Activated CD4-positive, alpha-beta T cell treated with anti-CD3 and anti-CD28 coated beads for 1 hour (primary cell): Measurements from ENCODE around the gene CHID1.

ENCODE experiments used
- DNase-seq: peaks from one replicate; pipeline ENCODE4 v3.0.0-alpha.2; 2020

Gene CHID1

GRCh38 chr11:845872-846495 is 64.6 kb downstream of the CHID1 start:
- DNase-seq = no peak

GRCh38 chr11:844693-845644 is 65.6 kb downstream of the CHID1 start:
- no peak for DNase-seq

DNA sequence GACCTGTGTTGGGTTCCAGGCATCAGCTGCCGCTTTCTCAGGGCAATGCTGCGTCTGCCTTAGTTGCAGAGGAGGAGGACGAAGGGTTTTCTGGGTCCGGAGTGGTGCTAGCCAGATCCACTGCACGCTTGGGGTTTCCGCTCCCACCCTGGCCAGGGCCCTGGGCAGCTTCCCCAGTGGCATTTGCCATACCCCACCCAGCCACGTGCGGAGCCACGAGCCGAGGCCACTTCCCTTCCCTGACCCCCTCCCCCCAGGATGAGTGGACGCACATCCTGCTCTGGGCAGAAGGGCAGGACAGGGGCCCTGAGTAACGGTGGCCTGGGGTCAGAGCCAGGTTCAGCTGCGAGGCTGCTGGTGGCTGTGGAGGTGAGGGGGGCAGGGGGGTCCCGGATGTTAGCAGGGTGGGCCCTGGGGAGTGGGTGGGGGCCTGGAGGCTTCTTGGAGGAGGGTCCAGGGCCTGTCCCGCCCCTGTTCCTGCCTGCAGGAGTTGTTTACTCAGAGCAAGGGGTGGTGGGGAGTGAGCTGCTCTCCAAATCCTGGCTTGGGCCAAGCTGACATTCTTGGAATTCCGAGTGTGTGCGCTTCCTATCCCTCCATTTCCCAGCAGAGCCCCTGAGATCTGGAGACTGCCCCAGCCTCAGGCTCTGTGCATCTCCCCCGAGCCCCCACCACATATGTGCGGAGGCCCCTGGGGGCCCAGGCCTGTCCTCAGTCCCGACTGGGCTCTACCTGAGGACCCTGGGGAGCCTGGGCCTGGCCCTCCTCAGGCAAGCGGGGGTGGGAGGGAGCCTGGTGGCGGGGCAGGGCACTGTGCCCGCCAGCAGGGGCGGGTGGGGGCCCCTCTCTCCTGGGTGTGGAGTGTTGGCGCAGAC is 66.6 kb downstream of the CHID1 start:
- no peak for DNase-seq

- no peak for DNase-seq
These were observed 67.4 kb downstream of the CHID1 start for GRCh38 chr11:843086-843734.

DNA sequence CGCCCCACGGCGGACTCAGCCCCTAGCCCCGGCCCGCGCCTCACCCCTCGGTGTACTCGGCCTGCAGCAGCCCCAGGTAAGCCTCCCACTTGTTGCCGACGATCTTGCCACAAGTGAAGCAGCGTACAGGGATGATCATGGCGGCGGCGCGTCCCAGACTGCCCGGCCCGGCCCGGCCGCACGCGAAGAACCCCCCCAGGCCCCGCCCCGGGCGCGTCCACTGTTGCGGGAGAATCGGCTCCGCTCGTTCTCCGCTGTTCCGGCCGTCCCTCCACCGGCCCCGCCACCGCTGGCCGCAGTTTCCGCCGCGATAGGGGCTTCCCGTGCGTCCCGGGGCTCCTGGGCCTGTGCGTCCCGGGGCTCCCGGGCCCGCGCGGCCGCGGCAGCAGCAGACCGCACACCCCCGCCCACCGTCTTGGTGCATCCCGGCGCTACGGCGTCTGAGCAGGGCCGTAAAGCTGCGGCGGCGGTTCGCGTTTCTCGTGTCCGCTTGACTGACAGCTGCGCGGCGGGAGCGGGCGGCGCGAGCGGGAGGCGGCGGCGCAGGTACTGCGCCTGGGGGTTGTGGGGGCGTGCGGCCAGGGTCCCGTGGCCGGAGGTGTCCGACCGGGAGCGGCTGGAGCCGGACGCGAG is 68.1 kb downstream of the CHID1 start, which contains the start of the genes POLR2L and TSPAN4:
TSS of gene POLR2L (minus strand) at position 160 of the 633 bp plus-strand sequence. CDS start at position 139, 21 bp downstream.
TSS of gene TSPAN4 (plus strand) at position 483 of the 633 bp plus-strand sequence. CDS start 7,453 bp downstream, outside the sequence.
- peak; percentile 78 for DNase-seq

GRCh38 chr11:841981-842369 is 68.6 kb downstream of the CHID1 start:
- no peak for DNase-seq

- DNase-seq = no peak
These were observed 70.6 kb downstream of the CHID1 start for GRCh38 chr11:839875-840617.

- DNase-seq = no peak
These were observed 71.4 kb downstream of the CHID1 start for GRCh38 chr11:839280-839623.

- no peak for DNase-seq
These were observed 72.0 kb downstream of the CHID1 start for GRCh38 chr11:838441-839279.

GRCh38 chr11:837990-838307 is 72.7 kb downstream of the CHID1 start:
- DNase-seq = no peak

- no peak for DNase-seq
These were observed 73.2 kb downstream of the CHID1 start for GRCh38 chr11:837189-837989.

DNA sequence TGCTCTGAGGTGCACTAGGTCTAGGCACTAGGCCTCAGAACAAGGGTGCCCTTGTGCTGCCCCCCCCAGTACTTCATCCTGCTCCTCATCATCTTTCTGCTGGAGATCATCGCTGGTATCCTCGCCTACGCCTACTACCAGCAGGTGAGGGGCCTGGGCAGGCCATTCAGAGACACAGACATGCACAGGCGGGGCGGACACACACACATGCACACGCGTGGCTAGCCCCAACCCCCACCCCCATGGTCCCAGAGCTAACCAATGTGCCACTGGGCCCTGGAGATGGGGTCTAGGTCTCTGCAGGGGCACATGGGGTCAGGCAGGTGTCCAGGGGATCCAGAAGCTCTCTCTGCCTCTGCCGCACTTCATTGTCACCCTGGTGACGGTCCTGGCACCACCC is 73.9 kb downstream of the CHID1 start:
- DNase-seq = no peak

GRCh38 chr11:836274-836673 is 74.3 kb downstream of the CHID1 start:
- no peak for DNase-seq

DNA sequence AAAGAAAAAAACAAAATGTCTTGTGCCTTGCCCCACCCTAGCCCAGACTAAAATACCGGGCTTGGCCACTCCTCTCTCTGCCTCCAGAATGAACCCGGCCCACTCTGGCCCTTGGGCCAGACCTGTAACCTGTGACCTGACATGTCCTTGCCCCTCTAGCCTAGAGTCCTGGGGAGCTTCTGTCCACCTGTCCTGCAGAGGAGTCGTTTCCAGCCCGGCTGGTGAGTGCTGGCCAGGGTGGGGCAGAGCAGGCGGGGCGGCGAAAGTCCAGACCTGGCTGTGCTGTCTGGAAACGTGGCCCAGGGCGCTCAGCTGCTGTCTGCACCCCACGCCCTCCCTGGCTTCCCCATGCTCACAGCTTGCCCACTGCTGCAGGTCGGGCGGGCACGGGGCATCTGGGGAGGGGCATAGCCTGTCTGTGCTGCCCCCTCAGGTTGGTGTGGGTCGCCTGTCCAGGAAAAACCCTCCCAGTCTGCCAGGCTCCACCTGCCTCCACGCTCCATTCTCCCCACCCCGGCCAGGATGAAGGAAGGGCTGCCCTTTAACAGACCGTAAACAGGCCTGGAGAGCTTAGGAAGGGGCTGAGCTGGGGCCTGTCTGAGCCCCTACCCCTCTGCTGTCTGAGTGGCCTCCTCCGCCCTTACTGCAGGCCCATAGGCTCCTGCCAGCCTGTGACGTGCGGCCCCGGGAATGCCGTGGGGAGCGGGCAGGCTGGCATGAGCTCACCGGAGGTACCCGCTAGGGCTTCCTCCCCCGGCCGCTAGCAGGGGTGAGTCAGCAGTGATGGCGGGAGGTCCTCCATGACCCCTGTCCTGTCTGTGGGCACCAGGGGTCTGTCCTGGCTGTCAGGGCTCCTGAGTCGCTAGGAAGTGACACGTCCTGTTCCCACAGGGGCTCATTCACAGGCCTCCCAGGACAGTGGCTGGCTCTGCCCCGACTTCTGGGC is 76.0 kb downstream of the CHID1 start:
- DNase-seq = no peak

DNA sequence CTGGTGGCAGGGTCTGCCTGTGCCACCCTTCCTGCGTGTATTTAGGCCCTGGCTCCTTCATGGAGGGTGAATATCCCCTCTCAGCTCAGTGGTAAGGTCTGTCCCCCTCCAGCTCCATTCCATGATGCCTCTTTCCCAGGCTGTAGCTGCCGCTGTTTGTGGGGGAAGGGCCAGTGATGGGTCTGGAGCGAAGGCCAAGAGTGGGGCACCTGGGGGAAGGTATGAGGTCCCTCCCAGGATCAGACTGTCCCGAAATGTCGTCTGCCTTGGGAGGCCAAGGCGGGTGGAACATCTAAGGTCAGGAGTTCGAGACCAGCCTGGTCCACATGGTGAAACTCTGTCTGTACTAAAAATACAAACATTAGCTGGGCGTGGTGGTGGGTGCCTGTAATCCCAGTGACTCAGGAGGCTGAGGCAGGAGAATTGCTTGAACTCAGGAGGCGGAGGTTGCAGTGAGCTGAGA is 76.7 kb downstream of the CHID1 start:
- no peak for DNase-seq

DNA sequence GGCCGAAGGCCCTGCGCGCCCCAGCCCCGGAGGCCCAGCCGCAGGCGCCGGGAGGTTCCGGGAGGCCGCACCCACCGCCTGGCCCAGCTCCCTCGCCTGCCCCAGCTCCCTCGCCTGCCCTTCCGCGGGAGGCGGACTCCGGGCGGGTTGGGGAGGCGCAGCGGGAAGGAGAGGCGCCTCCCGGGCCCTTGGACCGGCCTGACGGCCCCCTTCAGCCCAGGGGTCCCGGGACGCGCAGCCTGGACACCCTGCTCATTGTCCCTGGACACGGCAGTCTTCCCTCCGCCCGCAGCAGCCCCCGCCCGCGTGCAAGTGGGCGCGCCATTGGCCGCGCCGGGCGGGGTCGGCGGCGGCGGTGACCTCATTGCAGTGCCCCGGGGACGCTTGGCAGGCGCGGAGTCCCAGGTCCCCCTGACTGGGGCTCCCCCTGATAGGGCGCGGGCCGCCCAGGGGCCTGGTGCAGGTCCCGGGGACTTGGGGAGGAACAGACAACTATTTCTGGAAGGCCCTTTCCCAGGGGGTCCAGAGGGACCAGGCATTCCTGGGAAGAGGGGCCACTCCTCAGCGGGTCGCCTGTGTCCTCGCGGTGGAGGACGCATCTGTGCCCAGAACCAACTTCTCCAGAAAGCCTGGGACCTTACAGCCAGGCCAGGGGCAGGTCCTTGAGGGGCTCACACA is 77.4 kb downstream of the CHID1 start:
- no peak for DNase-seq

- peak; percentile 32 for DNase-seq
These were observed 78.0 kb downstream of the CHID1 start, which contains the start of gene CD151 for GRCh38 chr11:832529-833113. Gene CD151 (plus strand): TSS chr11:832952. CDS start chr11:836070, 3,118 bp downstream.
